ENCODE data around the gene CEP128.

DNA sequence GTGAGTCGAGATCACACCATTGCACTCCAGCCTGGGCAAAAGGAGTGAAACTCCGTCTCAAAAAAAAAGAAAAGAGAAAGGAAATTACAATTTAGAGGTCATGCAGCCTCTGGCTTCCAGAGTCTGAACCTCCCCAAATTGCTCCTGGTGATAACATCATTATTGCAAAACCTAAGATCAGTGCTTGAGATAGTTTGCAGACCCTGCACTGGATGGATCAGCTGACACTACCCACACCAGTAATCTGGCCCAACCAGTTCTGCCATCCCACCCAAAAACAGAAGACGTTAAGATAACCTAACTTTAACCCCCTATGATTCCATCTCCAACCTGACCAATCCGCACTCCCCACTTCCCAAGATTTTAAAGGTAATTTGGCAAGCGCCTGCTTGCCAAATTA is 376.5 kb downstream of the CEP128 start:
- TF ChIP-seq, protein P1, sequence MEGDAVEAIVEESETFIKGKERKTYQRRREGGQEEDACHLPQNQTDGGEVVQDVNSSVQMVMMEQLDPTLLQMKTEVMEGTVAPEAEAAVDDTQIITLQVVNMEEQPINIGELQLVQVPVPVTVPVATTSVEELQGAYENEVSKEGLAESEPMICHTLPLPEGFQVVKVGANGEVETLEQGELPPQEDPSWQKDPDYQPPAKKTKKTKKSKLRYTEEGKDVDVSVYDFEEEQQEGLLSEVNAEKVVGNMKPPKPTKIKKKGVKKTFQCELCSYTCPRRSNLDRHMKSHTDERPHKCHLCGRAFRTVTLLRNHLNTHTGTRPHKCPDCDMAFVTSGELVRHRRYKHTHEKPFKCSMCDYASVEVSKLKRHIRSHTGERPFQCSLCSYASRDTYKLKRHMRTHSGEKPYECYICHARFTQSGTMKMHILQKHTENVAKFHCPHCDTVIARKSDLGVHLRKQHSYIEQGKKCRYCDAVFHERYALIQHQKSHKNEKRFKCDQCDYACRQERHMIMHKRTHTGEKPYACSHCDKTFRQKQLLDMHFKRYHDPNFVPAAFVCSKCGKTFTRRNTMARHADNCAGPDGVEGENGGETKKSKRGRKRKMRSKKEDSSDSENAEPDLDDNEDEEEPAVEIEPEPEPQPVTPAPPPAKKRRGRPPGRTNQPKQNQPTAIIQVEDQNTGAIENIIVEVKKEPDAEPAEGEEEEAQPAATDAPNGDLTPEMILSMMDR (tag by site-specific recombination; IDR thresholded peaks at IDR 0.05) = no peak
- TF ChIP-seq ZNF274 (IDR thresholded peaks at IDR 0.05; ENCODE audit: low read length) (no peak), ZNF274 (tag by site-specific recombination; IDR thresholded peaks at IDR 0.05; ENCODE audit: borderline replicate concordance) (no peak), ZNF701 (tag by site-specific recombination; IDR thresholded peaks at IDR 0.05) (no peak)
- TF ChIP-seq, protein P2, sequence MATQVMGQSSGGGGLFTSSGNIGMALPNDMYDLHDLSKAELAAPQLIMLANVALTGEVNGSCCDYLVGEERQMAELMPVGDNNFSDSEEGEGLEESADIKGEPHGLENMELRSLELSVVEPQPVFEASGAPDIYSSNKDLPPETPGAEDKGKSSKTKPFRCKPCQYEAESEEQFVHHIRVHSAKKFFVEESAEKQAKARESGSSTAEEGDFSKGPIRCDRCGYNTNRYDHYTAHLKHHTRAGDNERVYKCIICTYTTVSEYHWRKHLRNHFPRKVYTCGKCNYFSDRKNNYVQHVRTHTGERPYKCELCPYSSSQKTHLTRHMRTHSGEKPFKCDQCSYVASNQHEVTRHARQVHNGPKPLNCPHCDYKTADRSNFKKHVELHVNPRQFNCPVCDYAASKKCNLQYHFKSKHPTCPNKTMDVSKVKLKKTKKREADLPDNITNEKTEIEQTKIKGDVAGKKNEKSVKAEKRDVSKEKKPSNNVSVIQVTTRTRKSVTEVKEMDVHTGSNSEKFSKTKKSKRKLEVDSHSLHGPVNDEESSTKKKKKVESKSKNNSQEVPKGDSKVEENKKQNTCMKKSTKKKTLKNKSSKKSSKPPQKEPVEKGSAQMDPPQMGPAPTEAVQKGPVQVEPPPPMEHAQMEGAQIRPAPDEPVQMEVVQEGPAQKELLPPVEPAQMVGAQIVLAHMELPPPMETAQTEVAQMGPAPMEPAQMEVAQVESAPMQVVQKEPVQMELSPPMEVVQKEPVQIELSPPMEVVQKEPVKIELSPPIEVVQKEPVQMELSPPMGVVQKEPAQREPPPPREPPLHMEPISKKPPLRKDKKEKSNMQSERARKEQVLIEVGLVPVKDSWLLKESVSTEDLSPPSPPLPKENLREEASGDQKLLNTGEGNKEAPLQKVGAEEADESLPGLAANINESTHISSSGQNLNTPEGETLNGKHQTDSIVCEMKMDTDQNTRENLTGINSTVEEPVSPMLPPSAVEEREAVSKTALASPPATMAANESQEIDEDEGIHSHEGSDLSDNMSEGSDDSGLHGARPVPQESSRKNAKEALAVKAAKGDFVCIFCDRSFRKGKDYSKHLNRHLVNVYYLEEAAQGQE (tag by site-specific recombination; IDR thresholded peaks at IDR 0.05) = no peak
- TF ChIP-seq, protein P3, sequence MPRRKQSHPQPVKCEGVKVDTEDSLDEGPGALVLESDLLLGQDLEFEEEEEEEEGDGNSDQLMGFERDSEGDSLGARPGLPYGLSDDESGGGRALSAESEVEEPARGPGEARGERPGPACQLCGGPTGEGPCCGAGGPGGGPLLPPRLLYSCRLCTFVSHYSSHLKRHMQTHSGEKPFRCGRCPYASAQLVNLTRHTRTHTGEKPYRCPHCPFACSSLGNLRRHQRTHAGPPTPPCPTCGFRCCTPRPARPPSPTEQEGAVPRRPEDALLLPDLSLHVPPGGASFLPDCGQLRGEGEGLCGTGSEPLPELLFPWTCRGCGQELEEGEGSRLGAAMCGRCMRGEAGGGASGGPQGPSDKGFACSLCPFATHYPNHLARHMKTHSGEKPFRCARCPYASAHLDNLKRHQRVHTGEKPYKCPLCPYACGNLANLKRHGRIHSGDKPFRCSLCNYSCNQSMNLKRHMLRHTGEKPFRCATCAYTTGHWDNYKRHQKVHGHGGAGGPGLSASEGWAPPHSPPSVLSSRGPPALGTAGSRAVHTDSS (tag by site-specific recombination; IDR thresholded peaks at IDR 0.05) = no peak

Data from HEK293 (cell line).